HCT116 (cell line): ENCODE measurements around the gene RHPN2. TPM values are rescaled to one million over a fixed set of nuclear protein-coding genes. Genes with fewer than 3 reads are reported as not detected.
"Not testable (repeated sequence)": the region's sequence is repeated elsewhere in the genome, so short reads cannot be mapped to it uniquely, and the experiment has no call there.

Experiments used
- ATAC-seq: fragments of 200-7000 bp; cut with Tn5 transposase; 2 replicates; pipeline ENCODE4 v1.9.1; 2020; ENCODE audit warnings: mild to moderate bottlenecking, moderate library complexity
- BruUV-seq: library from RNA; stranded (reverse); fragments of 400-500 nt; replicated peaks from 2 replicates; lab custom pipeline; 2021; lab: Mats Ljungman, UMichigan
- CTCF ChIA-PET: fragments of 300-600 bp; sonication (Branson Sonifier 250); formaldehyde crosslinking; loops from one replicate; lab custom pipeline; 2021; ENCODE audit warnings: antibody characterized with exemption; lab: Charles Lee
- POLR2A ChIA-PET: fragments of 300-600, 350-600 bp; sonication (Branson Sonifier 250); formaldehyde crosslinking; loops from one replicate; lab custom pipeline; 2021; ENCODE audit warnings: antibody characterized with exemption; lab: Charles Lee
- RAD21 ChIA-PET, 2 experiments: fragments of 300-600 bp; sonication (Branson Sonifier 250); formaldehyde crosslinking; loops; one replicate each; lab custom pipeline; 2023; ENCODE audit warnings: low total read pairs in 2 of 2; ENCODE audit not compliant: uncharacterized antibody in 2 of 2, unreplicated experiment in 2 of 2, low non-redundant PET in 1 of 2; lab: Charles Lee
- DNase-seq: peaks from one replicate; pipeline ENCODE4 v3.0.0-alpha.2; 2010; ENCODE audit warnings: low read depth, low spot score
- H2AFZ ChIP-seq: fragments of 200-600 bp; shearing (Covaris generic), sonication (generic); 2 replicates; pipeline ENCODE4 v1.6.1; 2017; ENCODE audit warnings: low read depth, mixed run types, mixed read lengths, antibody characterized with exemption, low read length; ENCODE audit not compliant: poor library complexity, severe bottlenecking
- H3K27ac ChIP-seq: 2 replicates; pipeline ENCODE4 v1.5.1; 2012; ENCODE audit warnings: low read depth, low read length
- H3K27me3 ChIP-seq: fragments of 200-600 bp; sonication (generic); 2 replicates; pipeline ENCODE4 v1.6.1; 2016; ENCODE audit warnings: mixed run types, low read length, mixed read lengths; ENCODE audit not compliant: insufficient read depth
- H3K36me3 ChIP-seq, 2 experiments: fragments of 200-500 bp in 1 of 2; fragments of 200-600 bp in 1 of 2; sonication (Bioruptor generic) in 1 of 2; sonication (generic) in 1 of 2; 2 replicates each; pipeline versions ENCODE4 v1.5.1 to v1.6.1; 2014 to 2016; ENCODE audit warnings: low read length in 2 of 2, inconsistent platforms in 1 of 2, mixed read lengths in 1 of 2, mixed run types in 1 of 2; ENCODE audit not compliant: insufficient read depth in 2 of 2, control insufficient read depth in 1 of 2
- H3K4me1 ChIP-seq, 2 experiments: fragments of 200-600 bp in 1 of 2; sonication (generic) in 1 of 2; 2 replicates each; pipeline versions ENCODE4 v1.5.1 to v1.6.1; 2012 to 2017; ENCODE audit warnings: low read length in 2 of 2, inconsistent platforms in 1 of 2, mild to moderate bottlenecking in 1 of 2, mixed read lengths in 1 of 2, mixed run types in 1 of 2, moderate library complexity in 1 of 2; ENCODE audit not compliant: insufficient read depth in 2 of 2, control insufficient read depth in 1 of 2
- H3K4me2 ChIP-seq: fragments of 200-600 bp; sonication (generic); 2 replicates; pipeline ENCODE4 v1.6.1; 2017; ENCODE audit warnings: mixed run types, low read length, mixed read lengths
- H3K4me3 ChIP-seq, 2 experiments: fragments of 200-600 bp in 1 of 2; sonication (generic) in 1 of 2; replicated peaks in 1 of 2; 2 replicates each; pipeline ENCODE4 v1.5.1; 2011 to 2016; ENCODE audit warnings: low read length in 2 of 2, control low read depth in 1 of 2, low read depth in 1 of 2, mild to moderate bottlenecking in 1 of 2, mixed read lengths in 1 of 2, mixed run types in 1 of 2
- H3K79me2 ChIP-seq: fragments of 200-600 bp; sonication (generic); 2 replicates; pipeline ENCODE4 v1.6.1; 2017; ENCODE audit warnings: mild to moderate bottlenecking, mixed run types, low read length, moderate library complexity, mixed read lengths; ENCODE audit not compliant: insufficient read depth
- H3K9ac ChIP-seq: fragments of 200-600 bp; sonication (generic); 2 replicates; pipeline ENCODE4 v1.6.1; 2016; ENCODE audit warnings: low read length, mixed read lengths
- H3K9me2 ChIP-seq: fragments of 200-600 bp; sonication (generic), shearing (Covaris generic); 2 replicates; pipeline ENCODE4 v1.6.1; 2017; ENCODE audit warnings: mixed run types, mild to moderate bottlenecking, moderate library complexity; ENCODE audit not compliant: insufficient read depth
- H3K9me3 ChIP-seq, 2 experiments: fragments of 200-500 bp in 1 of 2; fragments of 200-600 bp in 1 of 2; sonication (Bioruptor generic) in 1 of 2; sonication (generic) in 1 of 2; 2 replicates each; pipeline ENCODE4 v1.6.1; 2014 to 2017; ENCODE audit warnings: low read length in 2 of 2, mixed read lengths in 2 of 2, inconsistent platforms in 1 of 2, low read depth in 1 of 2, mild to moderate bottlenecking in 1 of 2, mixed run types in 1 of 2, moderate library complexity in 1 of 2; ENCODE audit not compliant: control insufficient read depth in 1 of 2, insufficient read depth in 1 of 2
- H4K20me1 ChIP-seq: fragments of 200-600 bp; sonication (generic), shearing (Covaris generic); 2 replicates; pipeline ENCODE4 v1.6.1; 2017; ENCODE audit warnings: mixed run types, mild to moderate bottlenecking, moderate library complexity; ENCODE audit not compliant: insufficient read depth
- ELF1 ChIP-seq: IDR thresholded peaks from 2 replicates; pipeline ENCODE4 v1.6.1; 2012; ENCODE audit warnings: low read depth, borderline replicate concordance
- POLR2A ChIP-seq: IDR thresholded peaks from 2 replicates; pipeline ENCODE4 v1.7.0; 2011; ENCODE audit warnings: borderline replicate concordance; ENCODE audit not compliant: insufficient read depth, insufficient read length; ENCODE audit errors: extremely low read depth
- REST ChIP-seq: IDR thresholded peaks from 2 replicates; pipeline ENCODE4 v1.6.1; 2012; ENCODE audit warnings: low read depth
- intact Hi-C: fragments of 100-400 bp; cut with micrococcal nuclease; formaldehyde crosslinking; loops from 2 replicates; pipeline ENCODE4 v1.10.0; 2022
- total RNA-seq: library from RNA; stranded (reverse); gene quantifications from one replicate; pipeline ENCODE4 v1.2.1, GENCODE V29; 2021; ENCODE audit not compliant: unreplicated experiment

RHPN2 gene
- total RNA-seq, 1 experiment from 2014 or later, result 33.3 TPM

GRCh38 chr19:33039108-33039599 lies 25.5 kb downstream of the RHPN2 start:
- H3K4me3 ChIP-seq, result no peak overlapping the region
- RAD21 ChIA-PET, result no interaction called here
- CTCF ChIA-PET, result no interaction called here
- H3K9ac ChIP-seq, result no peak overlapping the region
- peaks cover 79% of the 10 kb centered on the region for H3K79me2 ChIP-seq
- H4K20me1 ChIP-seq, result no peaks in the 10 kb centered on the region
- H3K9me2 ChIP-seq, result no peaks in the 10 kb centered on the region
- intact Hi-C loops, result no loop called here
- no peaks in the 10 kb centered on the region for H3K9me3 ChIP-seq
- H3K4me2 ChIP-seq, result no peak overlapping the region
- ATAC-seq (no peak), DNase-seq (no peak)
- H3K4me1 ChIP-seq, result peaks cover 55 to 67% of the 10 kb centered on the region in 2 experiments
- TF ChIP-seq REST, result no peak
- no peak for TF ChIP-seq POLR2A
- TF ChIP-seq ELF1, result no peak
- H3K36me3 ChIP-seq, result peaks cover 0 to 9% of the 10 kb centered on the region in 2 experiments; a peak in 2 of 4 replicates
- H2AFZ ChIP-seq, result no peak overlapping the region
- POLR2A ChIA-PET, result no interaction called here
- H3K27ac ChIP-seq, result 0 out of 2 replicates have a peak overlapping the region, but pooled peaks have one; percentile 25
- no peaks in the 10 kb centered on the region for H3K27me3 ChIP-seq
- no TSS peak for BruUV-seq

DNA sequence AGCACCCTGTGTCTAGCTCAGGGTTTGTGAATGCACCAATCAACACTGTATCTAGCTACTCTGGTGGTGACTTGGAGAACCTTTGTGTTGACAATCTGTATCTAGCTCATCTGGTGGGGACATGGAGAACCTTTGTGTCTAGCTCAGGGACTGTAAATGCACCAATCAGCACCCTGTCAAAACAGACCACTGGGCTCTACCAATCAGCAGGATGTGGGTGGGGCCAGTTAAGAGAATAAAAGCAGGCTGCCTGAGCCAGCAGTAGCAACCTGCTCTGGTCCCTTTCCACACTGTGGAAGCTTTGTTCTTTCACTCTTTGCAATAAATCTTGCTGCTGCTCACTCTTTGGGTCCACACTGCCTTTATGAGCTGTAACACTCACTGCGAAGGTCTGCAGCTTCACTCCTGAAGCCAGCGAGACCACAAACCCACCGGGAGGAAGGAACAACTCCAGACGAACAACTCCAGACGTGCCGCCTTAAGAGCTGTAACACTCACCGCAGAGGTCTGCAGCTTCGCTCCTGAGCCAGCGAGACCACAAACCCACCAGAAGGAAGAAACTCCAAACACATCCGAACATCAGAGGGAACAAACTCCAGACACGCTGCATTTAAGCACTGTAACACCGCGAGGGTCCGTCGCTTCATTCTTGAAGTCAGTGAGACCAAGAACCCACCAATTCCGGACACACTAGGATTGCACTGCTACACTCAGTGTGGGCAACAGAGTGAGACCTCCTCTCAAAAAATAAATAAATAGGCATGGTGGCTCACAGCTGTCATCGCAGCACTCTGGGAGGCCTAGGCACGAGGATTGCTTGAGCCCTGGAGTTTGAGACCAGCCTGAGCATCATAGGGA lies 27.3 kb downstream of the RHPN2 start:
- POLR2A ChIA-PET, ATAC-seq, H3K9ac ChIP-seq, H2AFZ ChIP-seq, H3K4me3 ChIP-seq, H3K9me3 ChIP-seq, H4K20me1 ChIP-seq, RAD21 ChIA-PET, H3K27me3 ChIP-seq, intact Hi-C loops, H3K9me2 ChIP-seq, DNase-seq, H3K4me2 ChIP-seq, H3K36me3 ChIP-seq: not testable (repeated sequence)
- Histone ChIP-seq H3K27ac (peak overlapping the region; percentile 27; the same call in 1 of the 2 replicates), H3K4me1 (peaks cover 51 to 56% of the 10 kb centered on the region in 2 experiments), H3K79me2 (peaks cover 79% of the 10 kb centered on the region)
- CTCF ChIA-PET, result interaction anchor here (0.7 kb wide), 1 partner anchor 15 kb away, joined by 3 read pairs; no protein-coding TSS in a partner anchor
- TSS peak; percentile 99 for BruUV-seq

DNA sequence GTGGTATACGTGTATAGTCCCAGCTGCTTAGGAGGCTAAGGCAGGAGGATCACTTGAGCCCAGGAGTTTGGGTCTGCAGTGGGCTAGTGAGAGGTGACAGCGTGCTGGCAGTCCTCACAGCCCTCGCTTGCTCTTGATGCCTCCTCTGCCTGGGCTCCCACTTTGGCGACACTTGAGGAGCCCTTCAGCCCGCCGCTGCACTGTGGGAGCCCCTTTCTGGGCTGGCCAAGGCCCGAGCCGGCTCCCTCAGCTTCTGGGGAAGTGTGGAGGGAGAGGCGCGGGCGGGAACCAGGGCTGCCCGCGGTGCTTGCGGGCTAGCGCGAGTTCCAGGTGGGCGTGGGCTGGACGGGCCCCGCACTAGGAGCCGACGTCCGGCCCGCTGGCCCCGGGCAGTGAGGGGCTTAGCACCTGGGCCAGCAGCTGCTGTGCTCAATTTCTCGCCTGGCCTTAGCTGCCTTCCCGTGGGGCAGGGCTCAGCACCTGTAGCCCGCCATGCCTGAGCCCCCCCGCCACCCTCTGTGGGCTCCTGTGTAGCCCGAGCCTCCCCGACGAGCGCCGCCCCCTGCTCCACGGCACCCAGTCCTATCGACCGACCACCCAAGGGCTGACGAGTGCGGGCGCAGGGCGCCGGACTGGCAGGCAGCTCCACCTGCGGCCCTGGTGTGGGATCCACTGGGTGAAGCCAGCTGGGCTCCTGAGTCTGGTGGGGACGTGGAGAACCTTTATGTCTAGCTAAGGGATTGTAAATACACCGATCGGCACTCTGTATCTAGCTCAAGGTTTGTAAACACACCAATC lies 28.1 kb downstream of the RHPN2 start:
- H3K9me2 ChIP-seq, H3K27me3 ChIP-seq, ATAC-seq, RAD21 ChIA-PET, BruUV-seq, H4K20me1 ChIP-seq, H3K4me3 ChIP-seq, H3K36me3 ChIP-seq, H3K9me3 ChIP-seq, H2AFZ ChIP-seq, DNase-seq, POLR2A ChIA-PET, intact Hi-C loops, H3K9ac ChIP-seq, H3K4me2 ChIP-seq: not testable (repeated sequence)
- CTCF ChIA-PET, result interaction anchor here (0.7 kb wide), 1 partner anchor 14 kb away, joined by 3 read pairs; no protein-coding TSS in a partner anchor
- peak overlapping the region; percentile 26; the same call in 1 of the 2 replicates for H3K27ac ChIP-seq
- peaks cover 44 to 48% of the 10 kb centered on the region in 2 experiments for H3K4me1 ChIP-seq
- peaks cover 81% of the 10 kb centered on the region for H3K79me2 ChIP-seq
